Stimulated activated CD4-positive, alpha-beta T cell treated with anti-CD3 and anti-CD28 coated beads, Interleukin-4, amount 100 ng/mL, for 1 hour (primary cell): Measurements from ENCODE around the gene FBXL13.
"Not testable (repeated sequence)": the region's sequence is repeated elsewhere in the genome, so short reads cannot be mapped to it uniquely, and the experiment has no call there.

ENCODE experiments used
- DNase-seq: peaks from one replicate; pipeline ENCODE4 v3.0.0-alpha.2; 2020

Gene FBXL13

DNA sequence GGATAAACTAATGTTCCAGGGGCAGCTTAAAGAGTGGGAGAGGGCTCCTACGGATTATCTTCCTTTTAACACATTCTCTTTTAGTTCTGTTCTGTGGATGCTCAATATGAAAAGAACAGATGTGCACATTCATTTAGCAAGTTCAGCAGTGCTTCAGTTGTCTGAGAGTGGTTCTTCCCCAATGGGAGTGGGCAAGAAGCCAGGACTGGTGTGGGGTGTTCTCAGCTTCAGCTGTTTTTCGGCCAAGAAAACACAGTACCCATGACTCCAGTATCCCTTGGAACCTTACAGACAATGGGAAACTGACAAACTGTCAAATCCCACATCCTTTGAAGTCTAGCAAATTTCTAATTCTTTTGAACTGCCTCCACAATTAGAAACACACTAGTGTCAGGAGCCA, 233.3 kb downstream of the FBXL13 start:
- no peak for DNase-seq

- no peak for DNase-seq
Measured at GRCh38 chr7:102840404-102840803, 234.2 kb downstream of the FBXL13 start.

DNA sequence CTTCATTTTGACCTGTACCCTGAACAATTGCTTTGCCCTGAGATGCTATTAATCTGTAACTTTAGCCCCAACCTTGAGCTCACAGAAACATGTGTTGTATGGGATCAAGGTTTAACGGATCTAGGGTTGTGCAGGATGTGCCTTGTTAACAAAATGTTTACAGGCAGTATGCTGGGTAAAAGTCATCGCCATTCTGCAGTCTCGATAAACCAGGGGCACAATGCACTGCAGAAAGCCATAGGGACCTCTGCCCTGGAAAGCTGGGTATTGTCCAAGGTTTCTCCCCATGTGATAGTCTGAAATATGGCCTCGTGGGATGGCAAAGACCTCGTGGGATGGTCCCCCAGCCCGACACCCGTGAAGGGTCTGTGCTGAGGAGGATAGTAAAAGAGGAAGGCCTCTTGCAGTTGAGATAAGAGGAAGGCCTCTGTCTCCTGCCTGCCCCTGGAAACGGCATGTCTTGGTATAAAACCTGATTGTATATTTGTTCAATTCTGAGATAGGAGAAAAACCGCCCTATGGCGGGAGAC, 236.0 kb downstream of the FBXL13 start:
- DNase-seq: not testable (repeated sequence)

GRCh38 chr7:102837802-102838201, 236.8 kb downstream of the FBXL13 start:
- no peak for DNase-seq

DNA sequence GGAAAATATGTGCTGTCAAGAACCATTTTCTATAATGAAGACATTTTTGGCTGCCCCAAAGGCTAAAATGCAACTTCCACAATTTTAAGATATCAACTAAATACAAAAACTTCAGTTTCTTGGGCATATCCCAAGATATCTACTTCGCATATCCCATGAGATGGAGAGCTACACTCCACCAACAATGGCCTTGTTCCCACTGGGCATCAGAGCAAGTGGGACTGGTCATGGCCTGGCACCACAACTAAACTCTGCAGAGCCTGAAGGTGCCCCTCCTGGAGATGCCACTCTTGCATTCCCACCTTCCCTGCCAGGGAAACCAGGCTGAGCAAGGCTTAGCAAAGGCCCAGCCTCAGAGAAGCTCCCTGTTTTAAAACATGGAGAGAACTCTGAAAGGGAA, 237.6 kb downstream of the FBXL13 start:
- DNase-seq: no peak

- no peak for DNase-seq
Measured at GRCh38 chr7:102836191-102836919, 238.2 kb downstream of the FBXL13 start.

DNA sequence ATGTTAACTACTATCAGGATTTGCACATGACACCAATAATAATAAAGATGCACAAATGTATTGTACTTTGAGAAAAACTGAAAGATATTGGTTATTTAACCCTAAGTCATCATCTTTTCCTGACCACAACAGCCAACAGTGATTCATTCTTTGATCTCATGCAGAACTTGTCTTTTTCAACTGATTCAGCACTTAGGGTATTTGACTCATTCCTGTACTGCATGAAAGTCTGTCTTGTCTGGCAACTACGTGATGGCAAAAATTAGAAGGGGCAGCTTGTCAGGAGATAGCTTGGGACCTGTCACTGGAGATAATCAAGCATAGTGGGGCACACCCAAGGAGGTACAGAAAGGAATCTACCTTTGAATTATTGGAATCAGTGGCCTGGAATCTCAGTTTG, 239.6 kb downstream of the FBXL13 start:
- no peak for DNase-seq

DNA sequence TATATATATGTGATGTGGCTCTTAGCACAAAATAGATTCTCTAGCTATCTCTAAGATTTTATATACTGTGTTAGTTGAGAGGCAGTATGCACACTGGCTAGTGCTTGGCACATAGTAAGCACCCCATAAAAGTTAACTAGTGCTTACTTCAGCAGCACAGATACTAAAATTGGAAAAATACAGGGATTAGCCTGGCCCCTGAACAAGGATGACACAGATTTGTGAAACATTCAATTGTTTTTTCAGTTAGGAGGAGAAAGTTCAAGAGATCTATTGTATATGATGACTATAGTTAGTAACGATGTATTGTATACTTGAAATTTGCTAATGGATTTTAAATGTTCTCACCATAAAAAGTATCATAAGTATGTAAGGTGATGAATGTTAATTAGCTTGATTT, 240.1 kb downstream of the FBXL13 start:
- no peak for DNase-seq

GRCh38 chr7:102833343-102833742, 241.3 kb downstream of the FBXL13 start:
- no peak for DNase-seq

DNA sequence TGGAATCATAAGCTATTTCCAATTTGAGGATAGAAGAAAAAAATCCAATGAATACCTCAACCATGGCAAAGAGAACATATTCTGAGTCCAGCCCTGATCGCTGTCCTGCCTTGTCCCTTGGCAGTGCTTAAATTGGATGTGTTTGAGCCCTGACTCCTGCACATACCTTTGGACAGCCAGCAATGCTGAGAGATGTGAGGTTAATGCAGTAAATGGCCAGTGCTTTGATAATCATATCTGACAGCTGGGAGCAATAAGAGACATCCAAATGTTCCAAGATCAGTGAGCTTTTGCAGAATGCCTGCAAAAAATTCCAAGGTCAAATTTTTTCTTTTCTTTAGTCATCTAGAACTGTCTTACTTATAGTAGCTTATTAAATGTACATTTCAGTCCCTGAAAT, 241.9 kb downstream of the FBXL13 start:
- DNase-seq: no peak

DNA sequence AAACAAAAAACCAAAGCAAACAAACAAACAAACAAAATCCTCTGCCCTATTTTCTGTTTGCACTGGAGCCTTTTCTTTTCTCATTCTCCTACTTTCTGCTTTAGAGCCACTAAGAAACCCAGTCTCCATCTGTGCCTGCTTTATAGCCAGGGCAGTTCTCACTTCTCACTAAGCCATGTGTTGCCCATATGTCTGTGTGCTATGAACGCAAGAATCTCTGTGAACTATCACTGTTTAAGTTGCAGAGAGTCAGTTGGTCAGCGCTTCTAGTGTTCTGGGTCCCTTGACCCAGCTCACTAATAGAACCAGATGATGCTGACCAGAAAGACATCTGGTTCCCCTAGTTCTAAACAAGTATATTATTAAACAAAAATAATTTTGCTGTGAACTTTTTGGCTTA, 244.4 kb downstream of the FBXL13 start:
- DNase-seq: no peak

DNA sequence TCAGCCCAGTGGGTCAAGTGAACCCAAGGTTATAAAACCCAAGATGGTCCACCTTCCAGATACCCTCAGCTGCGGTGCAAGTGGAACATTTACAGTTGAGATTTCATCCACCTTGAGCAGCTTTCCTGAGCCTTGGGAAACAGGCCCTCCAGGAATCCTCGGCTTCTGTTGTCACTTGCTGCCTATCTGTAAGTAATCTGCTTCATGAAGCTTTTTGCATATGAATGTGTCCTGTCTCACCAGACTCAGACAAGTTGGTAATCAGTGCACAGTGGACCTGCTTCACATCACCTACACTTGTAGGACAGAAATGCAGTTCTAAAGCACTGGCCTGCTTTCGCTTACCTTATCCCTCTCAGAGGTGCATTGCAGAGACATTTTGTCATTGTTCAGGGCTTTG, 245.5 kb downstream of the FBXL13 start:
- no peak for DNase-seq

DNA sequence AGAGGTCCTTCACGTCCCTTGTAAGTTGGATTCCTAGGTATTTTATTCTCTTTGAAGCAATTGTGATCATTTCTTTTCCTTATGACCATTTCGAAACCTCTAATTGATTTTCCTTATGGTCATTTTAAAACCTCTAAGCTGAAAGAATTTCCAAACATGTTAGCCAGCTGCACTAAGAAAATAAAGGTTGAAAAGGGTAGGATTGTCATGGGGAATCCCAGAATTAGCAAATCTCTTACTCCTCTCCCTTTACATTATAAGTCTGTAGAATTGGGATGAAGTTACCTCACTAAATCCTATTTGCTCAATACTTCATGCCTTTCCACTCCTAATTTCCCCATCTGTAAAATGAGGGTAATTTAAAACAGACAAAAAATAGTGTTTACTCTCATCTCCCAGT, 246.3 kb downstream of the FBXL13 start:
- DNase-seq: no peak

- no peak for DNase-seq
Measured at GRCh38 chr7:102823390-102824119, 251.0 kb downstream of the FBXL13 start.

DNA sequence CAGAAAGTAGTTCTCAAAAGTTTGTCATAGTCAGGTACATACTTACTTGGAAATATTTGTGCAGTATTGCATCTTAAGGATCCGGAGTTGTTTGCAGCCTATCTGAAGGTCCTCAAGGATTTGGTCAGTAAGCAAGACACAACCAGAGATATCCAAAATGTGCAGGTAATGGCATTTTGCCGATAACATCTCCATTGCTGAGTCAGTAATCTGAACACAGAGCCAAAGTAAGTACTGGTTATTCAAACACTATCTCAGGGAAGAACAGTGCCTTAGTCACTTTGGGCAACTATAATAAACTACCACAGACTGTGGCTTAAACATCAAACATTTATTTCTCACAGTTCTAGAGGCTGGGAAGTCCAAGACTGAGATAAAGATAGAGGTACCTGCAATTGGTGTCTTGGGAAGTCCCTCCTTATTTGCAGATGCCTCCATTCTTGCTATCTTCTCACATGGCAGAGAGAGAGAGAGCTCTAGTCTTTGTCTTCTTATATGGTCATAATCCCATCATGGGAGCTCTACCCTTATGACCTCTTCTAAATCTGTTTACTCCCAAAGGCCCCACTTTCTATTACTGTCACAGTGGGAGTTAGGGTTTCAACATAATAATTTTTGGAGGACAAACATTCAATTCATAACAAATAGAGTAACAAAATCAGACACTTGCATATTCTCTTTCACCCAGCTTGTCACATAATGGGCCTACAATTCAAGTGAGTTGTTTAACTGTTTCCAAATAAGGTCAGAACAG, 252.4 kb downstream of the FBXL13 start:
- DNase-seq: no peak

DNA sequence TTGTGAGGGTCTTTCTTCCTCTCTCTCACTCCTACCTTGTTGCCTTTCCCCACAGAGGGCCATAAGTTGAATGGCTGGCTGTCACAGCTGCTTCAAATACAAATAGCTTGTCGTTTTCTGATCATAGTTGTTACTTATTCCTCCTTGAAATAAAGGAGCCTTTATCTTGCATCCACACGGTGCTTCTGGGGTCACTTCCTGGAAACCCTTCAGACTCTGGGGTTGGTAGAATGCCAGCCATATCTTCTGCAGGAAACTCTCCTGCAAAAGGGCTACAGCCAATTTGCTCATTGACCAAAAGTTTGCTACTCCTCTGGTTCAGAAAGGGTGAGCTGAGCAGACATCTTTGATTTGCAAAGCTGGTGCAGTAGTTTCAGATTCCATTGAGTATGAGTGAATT, 255.4 kb downstream of the FBXL13 start:
- DNase-seq: no peak

DNA sequence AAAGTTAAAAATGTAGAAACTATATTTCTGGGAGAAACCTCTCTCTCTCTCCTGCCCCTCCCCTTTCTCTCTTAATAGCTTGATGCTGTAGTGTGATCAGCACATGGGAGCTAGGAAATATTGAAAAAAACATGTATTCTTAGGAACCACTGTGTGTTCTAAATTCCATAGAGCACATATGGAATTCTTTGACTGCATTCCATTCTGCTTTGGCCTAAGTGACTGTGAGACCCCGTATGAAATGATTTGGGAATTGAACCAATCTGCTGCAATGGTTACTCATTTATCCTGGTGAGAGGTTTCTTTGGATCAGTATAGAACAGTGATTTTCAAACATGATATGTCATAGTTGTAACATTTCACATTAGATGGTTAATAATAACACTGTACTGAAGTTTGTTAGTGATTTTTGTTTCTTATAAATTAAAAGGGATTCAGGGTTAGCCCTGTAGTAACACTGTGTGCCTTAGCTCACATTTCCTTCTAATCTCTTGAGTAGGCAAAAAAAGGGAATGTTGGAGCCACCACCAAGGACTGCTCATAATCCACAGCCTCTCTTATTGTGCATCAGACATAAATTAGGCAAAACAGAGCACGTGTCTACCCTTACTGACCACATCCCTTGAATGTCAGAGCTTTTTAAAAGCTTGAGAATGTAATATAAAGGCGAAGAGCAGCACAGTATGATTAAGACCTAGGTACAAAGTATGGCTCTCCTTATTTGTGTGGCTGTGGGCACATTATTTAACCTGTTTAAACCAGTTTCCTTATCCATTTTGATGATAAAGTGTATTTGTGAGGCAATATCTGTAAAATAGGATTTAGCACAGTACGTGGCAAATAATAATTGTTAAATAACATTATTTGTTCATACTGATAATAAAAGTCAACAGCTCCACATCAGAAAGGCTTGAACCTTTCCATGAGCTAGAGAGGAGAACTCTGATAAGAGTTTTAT, 256.7 kb downstream of the FBXL13 start:
- DNase-seq: no peak

DNA sequence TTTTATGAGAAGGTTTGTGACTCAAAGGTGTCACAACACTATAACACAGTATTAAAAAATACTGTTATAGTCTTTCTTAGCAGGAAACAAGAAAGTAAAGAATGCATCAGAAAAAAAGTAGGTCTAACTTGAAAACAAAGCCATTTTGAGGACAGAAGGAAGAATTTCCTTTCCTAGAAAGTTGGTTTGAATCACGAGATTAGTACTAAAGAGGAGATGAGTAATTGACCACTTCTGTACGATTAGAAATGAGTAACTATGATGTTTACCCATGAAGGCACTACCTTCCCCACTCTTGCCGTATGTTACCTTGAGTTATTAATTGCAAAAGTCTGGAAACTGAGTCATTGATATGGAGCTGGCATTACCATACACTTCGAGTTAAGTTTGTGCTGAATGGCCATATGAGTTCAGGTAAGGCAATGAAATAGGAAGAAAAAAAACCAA, 260.5 kb downstream of the FBXL13 start:
- no peak for DNase-seq

GRCh38 chr7:102813191-102814024, 261.2 kb downstream of the FBXL13 start:
- no peak for DNase-seq

DNA sequence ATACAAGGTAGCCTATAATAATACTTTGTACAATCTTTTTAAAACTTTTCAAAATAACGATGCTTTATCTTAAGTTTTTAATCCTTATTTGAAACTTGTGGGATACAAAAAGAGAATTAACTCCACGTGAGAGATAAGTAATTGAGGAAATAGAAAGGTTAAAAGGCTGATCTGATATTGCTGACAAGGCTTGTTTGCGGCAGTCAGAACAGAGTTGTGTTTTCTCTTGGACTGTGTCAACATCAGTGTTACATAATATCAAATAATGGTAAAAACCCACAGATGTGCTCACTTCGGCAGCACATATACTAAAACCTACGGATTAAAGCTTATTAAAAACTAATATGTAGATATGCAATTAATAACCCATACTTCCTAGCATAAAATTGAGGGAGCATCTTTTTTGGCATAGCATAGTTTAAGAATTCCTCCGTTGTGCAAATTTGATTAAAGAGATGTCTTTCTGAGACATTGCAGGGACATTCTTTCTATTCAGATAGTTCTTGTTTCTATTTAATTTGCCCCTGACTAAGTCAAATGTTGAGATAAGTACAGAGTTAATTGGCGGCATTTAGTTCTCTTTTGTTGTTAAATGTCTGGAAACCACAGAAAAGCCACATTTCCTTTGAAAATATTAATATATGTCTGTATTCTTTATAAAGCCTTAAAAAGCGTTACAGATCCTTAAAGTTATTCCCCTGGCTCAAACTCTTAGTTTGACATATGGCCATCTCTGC, 262.5 kb downstream of the FBXL13 start:
- no peak for DNase-seq

- DNase-seq: no peak
Measured at GRCh38 chr7:102810916-102811315, 263.7 kb downstream of the FBXL13 start.
